ENCODE results near the gene SNX30. TPM values are rescaled to one million over a fixed set of nuclear protein-coding genes. Genes with fewer than 3 reads are reported as not detected.

The SNX30 gene
- total and polyA plus RNA-seq, 2 experiments from 2014 or later: 6.4 to 29.1 TPM

DNA sequence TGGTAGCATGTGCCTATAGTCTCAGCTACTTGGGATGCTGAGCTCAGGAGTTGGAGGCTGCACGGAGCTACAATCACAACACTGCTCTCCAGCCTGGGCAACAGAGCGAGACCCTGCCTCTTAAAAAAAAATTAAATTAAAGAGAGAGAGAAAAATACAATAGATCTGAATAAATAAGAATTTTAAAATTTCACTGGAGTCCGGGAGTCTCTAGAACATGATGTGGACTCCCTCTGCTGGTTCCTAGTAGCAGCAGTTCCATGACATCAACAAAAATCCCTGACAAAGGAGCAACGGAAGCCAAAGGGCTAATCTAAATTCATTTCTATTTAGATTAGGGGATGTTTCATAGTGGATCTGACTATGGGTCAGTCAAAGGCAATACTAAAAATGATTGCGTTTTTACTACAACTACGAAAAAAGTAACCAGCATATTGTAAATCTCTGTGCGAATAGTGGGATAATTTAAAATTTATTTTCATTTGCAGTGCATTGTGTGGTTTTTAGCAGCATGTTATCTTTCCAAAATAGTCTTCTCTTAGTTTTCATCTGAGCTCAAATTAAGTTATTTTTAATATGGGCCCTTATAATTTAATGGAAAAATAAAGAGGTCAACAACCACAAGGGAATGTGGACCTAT is 39.4 kb upstream of the SNX30 start:
- TF ChIP-seq EZH2 (IDR thresholded peaks at IDR 0.05; ENCODE audit: borderline replicate concordance): no peak
- no peak for TF ChIP-seq EZH2phosphoT487 (IDR thresholded peaks at IDR 0.05; ENCODE audit: low read depth, severe bottlenecking, unreplicated experiment)
- TF ChIP-seq, protein P1, sequence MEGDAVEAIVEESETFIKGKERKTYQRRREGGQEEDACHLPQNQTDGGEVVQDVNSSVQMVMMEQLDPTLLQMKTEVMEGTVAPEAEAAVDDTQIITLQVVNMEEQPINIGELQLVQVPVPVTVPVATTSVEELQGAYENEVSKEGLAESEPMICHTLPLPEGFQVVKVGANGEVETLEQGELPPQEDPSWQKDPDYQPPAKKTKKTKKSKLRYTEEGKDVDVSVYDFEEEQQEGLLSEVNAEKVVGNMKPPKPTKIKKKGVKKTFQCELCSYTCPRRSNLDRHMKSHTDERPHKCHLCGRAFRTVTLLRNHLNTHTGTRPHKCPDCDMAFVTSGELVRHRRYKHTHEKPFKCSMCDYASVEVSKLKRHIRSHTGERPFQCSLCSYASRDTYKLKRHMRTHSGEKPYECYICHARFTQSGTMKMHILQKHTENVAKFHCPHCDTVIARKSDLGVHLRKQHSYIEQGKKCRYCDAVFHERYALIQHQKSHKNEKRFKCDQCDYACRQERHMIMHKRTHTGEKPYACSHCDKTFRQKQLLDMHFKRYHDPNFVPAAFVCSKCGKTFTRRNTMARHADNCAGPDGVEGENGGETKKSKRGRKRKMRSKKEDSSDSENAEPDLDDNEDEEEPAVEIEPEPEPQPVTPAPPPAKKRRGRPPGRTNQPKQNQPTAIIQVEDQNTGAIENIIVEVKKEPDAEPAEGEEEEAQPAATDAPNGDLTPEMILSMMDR (IDR thresholded peaks at IDR 0.05; ENCODE audit: poor library complexity): peak; percentile 65
- peak; percentile 59 for DNase-seq (ENCODE audit: low spot score)
- Histone ChIP-seq H3K27me3 (no peaks in the 10 kb centered on the region), H3K4me3 (no peak overlapping the region), H3K4me2 (no peak overlapping the region), H3K79me2 (peaks cover 59% of the 10 kb centered on the region), H3K36me3 (replicated peaks; ENCODE audit: insufficient read depth, low read depth) (no peaks in the 10 kb centered on the region), H3K9me2 (replicated peaks; ENCODE audit: insufficient read depth) (no peaks in the 10 kb centered on the region), H3K27ac (no peak overlapping the region), H2AFZ (no peak overlapping the region), H3K9me3 (ENCODE audit: low read depth) (no peaks in the 10 kb centered on the region), H3K4me1 (ENCODE audit: insufficient read depth) (no peaks in the 10 kb centered on the region), H4K20me1 (ENCODE audit: insufficient read depth, poor library complexity, severe bottlenecking) (no peaks in the 10 kb centered on the region)
- WGBS (ENCODE audit: low lambda C conversion rate, missing lambda C conversion rate): 78% methylated on average over 7 of the region's 7 CpGs

DNA sequence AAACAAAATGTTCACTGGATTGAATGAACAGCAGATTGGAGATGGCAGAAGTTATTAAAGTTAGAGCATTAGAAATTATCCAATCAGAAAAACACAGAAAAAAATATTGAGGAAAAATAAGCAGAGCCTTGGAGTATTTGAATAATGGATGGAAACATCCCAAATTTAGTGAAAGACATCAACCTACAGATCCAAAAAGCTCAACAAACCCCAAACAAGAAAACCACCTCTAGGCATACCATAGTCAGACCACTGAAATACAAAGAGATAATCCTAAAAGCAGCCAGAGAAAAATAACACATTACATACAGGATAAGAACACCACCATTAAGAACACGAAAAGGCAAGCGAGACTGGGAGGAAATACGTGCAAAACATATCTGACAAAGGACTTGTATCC is 37.9 kb upstream of the SNX30 start:
- Histone ChIP-seq H3K79me2 (peaks cover 68% of the 10 kb centered on the region), H3K9me3 (ENCODE audit: low read depth) (no peaks in the 10 kb centered on the region)
- 98% methylated on average over 3 of the region's 3 CpGs for WGBS (ENCODE audit: low lambda C conversion rate, missing lambda C conversion rate)

DNA sequence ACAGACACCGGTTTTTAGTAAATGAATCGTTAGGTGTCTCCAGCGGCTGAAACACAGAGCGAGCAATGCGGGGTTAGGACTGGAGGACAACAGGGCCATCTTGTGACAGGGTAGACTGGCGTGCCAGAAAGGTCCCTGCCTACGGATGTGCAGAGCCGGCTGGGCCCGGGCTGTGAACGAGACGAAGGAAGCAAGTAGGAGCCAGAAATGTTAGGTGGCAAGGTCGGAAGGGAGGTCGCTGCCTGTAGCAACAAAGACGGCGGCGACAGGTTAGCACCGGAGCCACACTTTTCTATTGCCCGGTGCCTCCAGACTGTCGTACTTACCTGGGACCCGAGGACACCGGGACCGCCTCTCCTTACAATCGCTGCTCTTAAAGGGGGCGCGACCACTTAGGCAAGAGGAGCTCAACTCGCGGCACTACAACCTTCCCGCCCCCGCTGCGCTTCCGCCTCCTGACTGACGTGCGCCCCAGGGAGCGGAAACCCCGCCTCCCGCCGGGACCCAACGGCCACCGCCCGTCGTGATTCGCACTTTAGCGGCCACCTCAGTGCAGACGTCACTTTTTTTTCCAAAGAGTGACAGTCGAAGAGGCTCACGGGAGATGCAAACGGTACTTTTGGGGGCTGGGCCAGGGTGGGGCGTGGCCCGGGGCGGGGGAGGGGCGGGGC is 32.8 kb upstream of the SNX30 start, which contains the start of gene INIP:
TSS of gene INIP (minus strand) at position 457 of the 671 bp plus-strand sequence. CDS start 1,632 bp downstream, outside the sequence.
- H3K4me2 ChIP-seq: peak within 1 kb of the TSS; percentile 89
- no peaks in the 10 kb centered on the region for H3K27me3 ChIP-seq
- no peaks in the 10 kb centered on the region for H4K20me1 ChIP-seq (ENCODE audit: insufficient read depth, poor library complexity, severe bottlenecking)
- no peaks in the 10 kb centered on the region for H3K9me2 ChIP-seq (replicated peaks; ENCODE audit: insufficient read depth)
- peaks cover 6% of the 10 kb centered on the region for H3K4me1 ChIP-seq (ENCODE audit: insufficient read depth)
- H3K9me3 ChIP-seq (ENCODE audit: low read depth): no peaks in the 10 kb centered on the region
- no peaks in the 10 kb centered on the region for H3K36me3 ChIP-seq (replicated peaks; ENCODE audit: insufficient read depth, low read depth)
- peak within 1 kb of the TSS; percentile 63 for H3K4me3 ChIP-seq
- peak; percentile 98 for DNase-seq (ENCODE audit: low spot score)
- peak within 1 kb of the TSS; percentile 68 for H2AFZ ChIP-seq
- 2% methylated on average over 41 of the region's 51 CpGs for WGBS (ENCODE audit: low lambda C conversion rate, missing lambda C conversion rate)
- H3K27ac ChIP-seq: peak within 1 kb of the TSS; percentile 91
- peaks cover 38% of the 10 kb centered on the region for H3K79me2 ChIP-seq
- TF ChIP-seq, protein P1 (IDR thresholded peaks at IDR 0.05; ENCODE audit: poor library complexity): peak; percentile 25
- TF ChIP-seq EZH2phosphoT487 (IDR thresholded peaks at IDR 0.05; ENCODE audit: low read depth, severe bottlenecking, unreplicated experiment) (no peak), EZH2 (IDR thresholded peaks at IDR 0.05; ENCODE audit: borderline replicate concordance) (no peak)

More for the DNA sequence above, 37.9 kb upstream of the SNX30 start:
- no peaks in the 10 kb centered on the region for H4K20me1 ChIP-seq (ENCODE audit: insufficient read depth, poor library complexity, severe bottlenecking)
- H3K36me3 ChIP-seq (replicated peaks; ENCODE audit: insufficient read depth, low read depth): no peaks in the 10 kb centered on the region
- no peaks in the 10 kb centered on the region for H3K9me2 ChIP-seq (replicated peaks; ENCODE audit: insufficient read depth)
- no peak overlapping the region for H3K4me3 ChIP-seq
- TF ChIP-seq, protein P1 (IDR thresholded peaks at IDR 0.05; ENCODE audit: poor library complexity): no peak
- TF ChIP-seq EZH2 (IDR thresholded peaks at IDR 0.05; ENCODE audit: borderline replicate concordance) (no peak), EZH2phosphoT487 (IDR thresholded peaks at IDR 0.05; ENCODE audit: low read depth, severe bottlenecking, unreplicated experiment) (no peak)
- no peak for DNase-seq (ENCODE audit: low spot score)
- no peak overlapping the region for H2AFZ ChIP-seq
- H3K4me2 ChIP-seq: no peak overlapping the region
- no peaks in the 10 kb centered on the region for H3K27me3 ChIP-seq
- H3K27ac ChIP-seq: no peak overlapping the region
- peaks cover 6% of the 10 kb centered on the region for H3K4me1 ChIP-seq (ENCODE audit: insufficient read depth)

Data from hepatocyte (in vitro differentiated cells).